Natural killer cell treated with Interleukin-12 subunit alpha and Interleukin-12 subunit beta and Interleukin-15 and Interleukin-18, amount 100 ng/mL, for 72 hours (primary cell): ENCODE measurements around the gene ITIH5. TPM values are rescaled to one million over a fixed set of nuclear protein-coding genes. Genes with fewer than 3 reads are reported as not detected.

ENCODE experiments used
- ATAC-seq, 2 donors: fragments of 150-1000 bp; cut with Tn5 transposase in 1 of 2; sonication (Bioruptor Pico), chemical (Tn5 transposase) in 1 of 2; 2 replicates each; pipeline ENCODE4 v1.10.0; 2021
- DNase-seq: peaks from one replicate; pipeline ENCODE4 v3.0.0; 2022; ENCODE audit warnings: low spot score
- H3K27ac Mint-ChIP-seq, 2 donors: 1 replicate in 1 of 2; 2 replicates in 1 of 2; pipeline ENCODE4 v1.8.0; 2022; ENCODE audit warnings: mixed read lengths in 2 of 2, mild to moderate bottlenecking in 1 of 2, moderate library complexity in 1 of 2
- H3K27me3 Mint-ChIP-seq, 2 donors: 1 replicate in 1 of 2; 2 replicates in 1 of 2; pipeline ENCODE4 v1.8.0; 2022; ENCODE audit warnings: mixed read lengths in 2 of 2
- H3K36me3 Mint-ChIP-seq: one replicate; pipeline ENCODE4 v1.8.0; 2022; ENCODE audit warnings: mixed read lengths
- H3K4me1 Mint-ChIP-seq, 2 donors: 1 replicate in 1 of 2; 2 replicates in 1 of 2; pipeline ENCODE4 v1.8.0; 2022; ENCODE audit warnings: low read depth in 2 of 2, mixed read lengths in 2 of 2, mild to moderate bottlenecking in 1 of 2
- H3K4me3 Mint-ChIP-seq: one replicate; pipeline ENCODE4 v1.8.0; 2022; ENCODE audit warnings: mixed read lengths
- H3K9me3 Mint-ChIP-seq: 2 replicates; pipeline ENCODE4 v1.8.0; 2022; ENCODE audit warnings: mixed read lengths
- total RNA-seq, 2 donors: library from RNA; stranded (reverse); gene quantifications; one replicate each; pipeline ENCODE4 v1.2.3, GENCODE V29; 2022

Gene ITIH5
- total RNA-seq, 2 donors from 2014 or later, result not detected

DNA sequence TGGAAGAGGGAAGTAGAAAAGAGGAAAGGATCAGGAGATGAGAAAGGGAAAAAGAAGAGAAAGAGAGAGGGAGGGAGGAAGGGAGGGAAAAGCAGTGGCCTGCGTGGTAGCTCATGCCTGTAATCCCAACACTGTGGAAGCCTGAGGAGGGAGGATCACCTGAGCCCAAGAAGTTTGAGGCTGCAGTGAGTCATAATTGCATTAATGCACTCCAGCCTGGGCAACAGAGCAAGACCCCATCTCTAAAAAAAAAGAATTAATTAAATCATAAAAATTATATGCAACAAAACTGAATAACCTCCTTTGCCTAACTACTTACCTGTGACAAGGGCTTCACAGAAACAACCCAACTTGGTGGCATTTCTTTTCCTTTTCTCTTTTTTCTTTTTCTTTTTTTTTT lies 148.1 kb downstream of the ITIH5 start:
- no peaks in the 10 kb centered on the region for H3K9me3 Mint-ChIP-seq
- ATAC-seq (no peak), DNase-seq (no peak)
- no peak overlapping the region for H3K27ac Mint-ChIP-seq
- H3K4me3 Mint-ChIP-seq, result no peak overlapping the region
- H3K36me3 Mint-ChIP-seq, result no peaks in the 10 kb centered on the region
- peaks cover 0 to 6% of the 10 kb centered on the region in 2 donors for H3K4me1 Mint-ChIP-seq
- H3K27me3 Mint-ChIP-seq, result no peaks in the 10 kb centered on the region

DNA sequence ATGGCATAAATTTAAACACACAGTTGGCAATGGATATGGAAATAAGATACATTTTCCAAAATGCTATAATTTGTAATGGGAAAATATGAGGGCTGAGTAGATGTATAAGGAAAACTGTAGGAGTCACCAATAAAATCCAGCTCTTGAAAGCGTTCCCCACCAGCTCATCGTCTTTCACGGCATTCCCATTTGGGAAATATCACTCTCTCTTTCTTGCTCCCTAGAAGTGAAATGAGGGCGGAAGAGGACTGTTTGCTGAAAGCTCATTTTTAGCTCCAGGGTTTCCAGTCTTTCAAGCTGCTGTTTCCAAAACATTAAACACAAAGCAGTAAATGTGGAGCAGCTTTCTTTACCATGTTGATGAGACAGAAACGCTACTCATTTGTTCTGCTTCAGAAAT lies 151.3 kb downstream of the ITIH5 start:
- Mint-ChIP-seq H3K4me3 (no peak overlapping the region), H3K4me1 (peaks cover 15 to 17% of the 10 kb centered on the region in 2 donors), H3K9me3 (peaks cover 3% of the 10 kb centered on the region), H3K36me3 (peaks cover 10% of the 10 kb centered on the region), H3K27ac (no peak overlapping the region), H3K27me3 (no peaks in the 10 kb centered on the region)
- ATAC-seq, result no peak
- DNase-seq, result no peak

DNA sequence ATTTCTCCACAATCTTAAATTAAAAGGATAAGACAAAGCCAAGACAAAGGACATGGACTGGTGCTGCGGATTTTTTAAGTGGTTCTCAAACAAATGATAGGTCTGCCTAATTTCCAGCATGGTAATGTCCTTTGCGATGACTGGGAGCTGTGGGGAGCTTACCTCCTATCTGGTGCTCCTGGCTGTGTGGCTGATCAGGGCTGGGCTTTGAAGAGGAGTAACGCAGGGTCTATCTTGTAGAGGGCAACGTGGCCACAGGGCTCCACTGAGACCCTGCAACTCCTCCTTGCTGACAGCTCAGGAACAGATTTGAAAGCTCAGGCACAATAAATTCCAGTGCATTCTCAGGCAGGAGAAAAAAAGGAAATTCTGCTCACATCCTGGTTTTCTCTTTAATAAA lies 152.8 kb downstream of the ITIH5 start:
- H3K9me3 Mint-ChIP-seq, result peaks cover 13% of the 10 kb centered on the region
- H3K27ac Mint-ChIP-seq, result no peak overlapping the region
- H3K4me1 Mint-ChIP-seq, result peaks cover 24 to 25% of the 10 kb centered on the region in 2 donors
- H3K27me3 Mint-ChIP-seq, result no peaks in the 10 kb centered on the region
- ATAC-seq (no peak), DNase-seq (no peak)
- H3K36me3 Mint-ChIP-seq, result peaks cover 21% of the 10 kb centered on the region
- no peak overlapping the region for H3K4me3 Mint-ChIP-seq

DNA sequence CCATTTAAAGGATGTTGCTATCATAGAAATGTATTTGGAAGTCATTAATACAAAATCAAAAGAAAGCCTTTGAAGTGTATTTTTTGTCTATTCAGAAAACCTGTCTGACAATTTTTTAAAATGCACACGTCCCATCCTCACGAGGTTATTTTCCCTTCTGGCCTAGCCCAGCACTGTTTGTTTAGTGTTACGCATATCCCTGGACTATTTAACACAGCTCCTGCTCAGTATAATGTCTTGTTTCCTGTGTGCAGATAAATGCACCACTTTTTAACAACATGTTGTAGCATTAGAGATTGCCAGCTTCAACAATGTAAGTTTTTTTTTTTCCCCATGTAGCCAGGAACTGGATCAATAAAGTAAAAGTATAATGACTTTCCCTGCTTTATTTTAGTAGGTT lies 153.3 kb downstream of the ITIH5 start:
- H3K27me3 Mint-ChIP-seq, result no peaks in the 10 kb centered on the region
- DNase-seq (no peak), ATAC-seq (no peak)
- H3K9me3 Mint-ChIP-seq, result peaks cover 15% of the 10 kb centered on the region
- peaks cover 25% of the 10 kb centered on the region for H3K36me3 Mint-ChIP-seq
- peaks cover 28 to 30% of the 10 kb centered on the region in 2 donors for H3K4me1 Mint-ChIP-seq
- H3K27ac Mint-ChIP-seq, result no peak overlapping the region
- no peak overlapping the region for H3K4me3 Mint-ChIP-seq

- H3K36me3 Mint-ChIP-seq, result peaks cover 26% of the 10 kb centered on the region
- peak overlapping the region; percentile 9 for H3K4me3 Mint-ChIP-seq
- H3K27me3 Mint-ChIP-seq, result no peaks in the 10 kb centered on the region
- ATAC-seq (no peak), DNase-seq (no peak)
- peaks cover 16% of the 10 kb centered on the region for H3K9me3 Mint-ChIP-seq
- peak overlapping the region; percentile 26 to 55 for H3K27ac Mint-ChIP-seq
- peaks cover 35 to 38% of the 10 kb centered on the region in 2 donors for H3K4me1 Mint-ChIP-seq
Observed at GRCh38 chr10:7512487-7512886, 154.3 kb downstream of the ITIH5 start.

GRCh38 chr10:7511612-7512011 lies 155.2 kb downstream of the ITIH5 start:
- Mint-ChIP-seq H3K36me3 (peaks cover 27% of the 10 kb centered on the region), H3K27me3 (no peaks in the 10 kb centered on the region), H3K9me3 (peaks cover 19% of the 10 kb centered on the region), H3K4me3 (no peak overlapping the region), H3K27ac (peak overlapping the region in 1 of 2 donors; percentile 26), H3K4me1 (peaks cover 41 to 47% of the 10 kb centered on the region in 2 donors)
- DNase-seq (no peak), ATAC-seq (no peak)

Other genes starting within 250 kb of the ITIH5 start
- not detected for gene ITIH2, start 36.4 kb upstream of the ITIH5 start, total RNA-seq
- 10 to 100 TPM; 13.4 to 14.8 TPM for gene KIN, start 121.0 kb upstream of the ITIH5 start, total RNA-seq
- gene ATP5F1C, start 121.2 kb upstream of the ITIH5 start, total RNA-seq, result 100 to 1,000 TPM; 208 to 238 TPM
- gene TAF3, start 151.5 kb upstream of the ITIH5 start, total RNA-seq, result 10 to 100 TPM; 15.6 to 20.0 TPM